Thyroid gland (tissue), 4 donors: ENCODE results near the gene EIF4H. TPM values are rescaled to one million over a fixed set of nuclear protein-coding genes. Genes with fewer than 3 reads are reported as not detected.

ENCODE experiments used
- DNase-seq, 2 donors: peaks; one replicate each; pipeline ENCODE4 v3.0.0-alpha.2; 2019
- H3K27ac ChIP-seq, 3 donors: fragments of 200-600 bp; sonication (generic); 1 replicate in 2 of 3; 2 replicates in 1 of 3; pipeline ENCODE4 v1.5.1; 2016 to 2019; ENCODE audit warnings: mild to moderate bottlenecking in 1 of 3, moderate library complexity in 1 of 3
- H3K27me3 ChIP-seq: fragments of 200-600 bp; sonication (generic); one replicate; pipeline ENCODE4 v1.5.1; 2019
- H3K36me3 ChIP-seq, 2 donors: fragments of 200-600 bp; sonication (generic); one replicate each; pipeline ENCODE4 v1.5.1; 2016 to 2019
- H3K4me1 ChIP-seq, 2 donors: fragments of 200-600 bp; sonication (generic); one replicate each; pipeline ENCODE4 v1.5.1; 2017 to 2019
- H3K4me3 ChIP-seq, 3 donors: fragments of 200-600 bp; sonication (generic); replicated peaks in 1 of 3; 1 replicate in 2 of 3; 2 replicates in 1 of 3; pipeline ENCODE4 v1.5.1; 2016; ENCODE audit warnings: mild to moderate bottlenecking in 1 of 3
- H3K9me3 ChIP-seq: fragments of 200-600 bp; sonication (generic); one replicate; pipeline ENCODE4 v1.5.1; 2017
- CTCF ChIP-seq, 6 experiments: fragments of 200-600 bp in 3 of 6; fragments of 450-650 bp in 3 of 6; sonication (generic) in 3 of 6; IDR thresholded peaks; one replicate each; pipeline ENCODE4 v1.5.1; 2016 to 2019; ENCODE audit warnings: antibody characterized with exemption in 6 of 6, mild to moderate bottlenecking in 2 of 6, inconsistent platforms in 1 of 6, moderate library complexity in 1 of 6
- POLR2A ChIP-seq, 2 donors: fragments of 450-650 bp; IDR thresholded peaks; one replicate each; pipeline ENCODE4 v1.6.1; 2017; ENCODE audit warnings: antibody characterized with exemption in 2 of 2, mild to moderate bottlenecking in 2 of 2, moderate library complexity in 1 of 2
- WGBS, 2 donors: methylation state at CpG; one replicate each; pipeline ENCODE4 v1.1.5; 2017; 5-methylcytosine and 5-hydroxymethylcytosine counted together
- intact Hi-C: fragments of 100-400 bp; cut with DNase I; formaldehyde crosslinking; loops from one replicate; pipeline ENCODE4 v1.15.1; 2023
- total RNA-seq, 4 donors: library from RNA; depleted of rRNA; stranded (reverse); fragments of >200 nt; gene quantifications; one replicate each; pipeline ENCODE4 v1.2.3, GENCODE V29; 2016

EIF4H gene
- total RNA-seq, 4 donors from 2014 or later: 267 to 323 (median 298) TPM

DNA sequence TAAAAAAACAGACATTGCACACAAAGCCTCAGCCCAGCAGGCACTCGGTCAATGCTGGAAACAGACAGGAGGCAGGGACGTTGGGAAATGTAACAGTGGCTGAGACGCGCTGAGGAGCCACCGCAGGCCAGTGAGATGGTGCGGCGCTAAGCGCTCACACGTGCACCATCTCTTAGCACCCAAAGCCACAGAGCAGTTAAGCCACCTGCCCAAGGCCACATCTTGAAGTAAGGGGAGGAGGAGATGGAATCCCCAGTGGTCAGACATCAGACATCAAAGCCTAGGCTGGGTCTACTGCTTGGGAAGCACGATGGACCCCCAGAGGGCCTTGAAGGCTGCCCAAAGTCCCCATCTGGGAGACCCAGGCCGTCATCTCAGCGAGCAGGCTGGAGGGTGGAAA, 51.2 kb downstream of the EIF4H start:
- intact Hi-C loops: no loop called here
- H3K27ac ChIP-seq: no peak overlapping the region
- H3K27me3 ChIP-seq: no peaks in the 10 kb centered on the region
- peaks cover 0 to under 1% of the 10 kb centered on the region in 2 donors for H3K36me3 ChIP-seq
- H3K9me3 ChIP-seq: no peaks in the 10 kb centered on the region
- no peak for DNase-seq
- H3K4me1 ChIP-seq: no peaks in the 10 kb centered on the region
- WGBS, 2 donors: 94 to 96% methylated on average over 12 of the region's 12 CpGs
- TF ChIP-seq POLR2A (IDR thresholded peaks at IDR 0.05): no peak
- TF ChIP-seq CTCF (IDR thresholded peaks at IDR 0.05): no peak
- no peak overlapping the region for H3K4me3 ChIP-seq

GRCh38 chr7:74226633-74227032, 52.5 kb downstream of the EIF4H start:
- no peaks in the 10 kb centered on the region for H3K27me3 ChIP-seq
- no peak for DNase-seq
- H3K4me3 ChIP-seq: no peak overlapping the region
- H3K9me3 ChIP-seq: no peaks in the 10 kb centered on the region
- 90 to 94% methylated on average over 5 of the region's 5 CpGs for WGBS, 2 donors
- H3K36me3 ChIP-seq: peaks cover 6% of the 10 kb centered on the region in 2 donors
- H3K4me1 ChIP-seq: no peaks in the 10 kb centered on the region
- H3K27ac ChIP-seq: no peak overlapping the region
- TF ChIP-seq CTCF (IDR thresholded peaks at IDR 0.05) (no peak), POLR2A (IDR thresholded peaks at IDR 0.05) (no peak)
- intact Hi-C loops: no loop called here

DNA sequence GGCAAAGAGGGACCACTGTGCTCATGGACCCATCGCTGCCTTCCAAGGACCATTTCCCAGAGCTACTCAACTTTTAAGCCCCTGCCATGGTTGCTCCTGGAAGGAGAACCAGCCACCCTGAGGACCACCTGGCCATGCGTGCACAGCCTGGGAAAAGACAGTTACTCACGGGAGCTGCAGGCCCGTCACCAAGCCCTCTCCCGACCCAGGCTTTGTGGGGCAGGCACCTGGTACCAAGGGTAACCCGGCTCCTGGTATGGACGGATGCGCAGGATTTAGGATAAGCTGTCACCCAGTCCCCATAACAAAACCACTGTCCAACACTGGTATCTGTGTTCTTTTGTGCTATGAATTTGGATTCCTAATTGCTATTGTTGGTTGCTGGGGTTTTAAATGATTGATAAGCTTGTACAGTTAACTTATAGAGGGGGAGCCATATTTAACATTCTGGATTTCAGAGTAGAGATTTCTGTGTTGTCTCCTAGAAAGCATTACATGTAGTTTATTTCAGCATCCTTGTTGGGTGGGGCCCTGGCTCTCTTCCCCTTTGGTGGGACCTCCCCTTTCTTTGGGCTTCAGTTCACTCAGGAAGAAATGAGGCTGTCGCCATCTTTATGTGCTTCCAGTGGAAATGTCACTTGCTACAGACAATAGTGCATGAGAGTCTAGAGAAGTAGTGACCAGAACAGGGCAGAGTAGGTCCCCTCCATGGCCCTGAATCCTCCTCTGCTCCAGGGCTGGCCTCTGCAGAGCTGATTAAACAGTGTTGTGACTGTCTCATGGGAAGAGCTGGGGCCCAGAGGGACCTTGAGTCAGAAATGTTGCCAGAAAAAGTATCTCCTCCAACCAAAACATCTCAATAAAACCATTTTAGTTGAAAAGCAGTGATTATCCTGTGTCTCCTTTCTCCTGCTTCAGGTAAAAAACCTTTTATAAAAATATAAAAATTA, 55.1 kb downstream of the EIF4H start:
- Histone ChIP-seq H3K27me3 (no peaks in the 10 kb centered on the region), H3K9me3 (no peaks in the 10 kb centered on the region), H3K36me3 (peaks cover 10 to 16% of the 10 kb centered on the region in 2 donors), H3K4me3 (no peak overlapping the region), H3K4me1 (no peaks in the 10 kb centered on the region), H3K27ac (no peak overlapping the region)
- no peak for DNase-seq
- TF ChIP-seq CTCF (IDR thresholded peaks at IDR 0.05) (no peak), POLR2A (IDR thresholded peaks at IDR 0.05) (no peak)
- WGBS, 2 donors: 94 to 97% methylated on average over 5 to 9 of the region's 9 CpGs
- intact Hi-C loops: no loop called here

DNA sequence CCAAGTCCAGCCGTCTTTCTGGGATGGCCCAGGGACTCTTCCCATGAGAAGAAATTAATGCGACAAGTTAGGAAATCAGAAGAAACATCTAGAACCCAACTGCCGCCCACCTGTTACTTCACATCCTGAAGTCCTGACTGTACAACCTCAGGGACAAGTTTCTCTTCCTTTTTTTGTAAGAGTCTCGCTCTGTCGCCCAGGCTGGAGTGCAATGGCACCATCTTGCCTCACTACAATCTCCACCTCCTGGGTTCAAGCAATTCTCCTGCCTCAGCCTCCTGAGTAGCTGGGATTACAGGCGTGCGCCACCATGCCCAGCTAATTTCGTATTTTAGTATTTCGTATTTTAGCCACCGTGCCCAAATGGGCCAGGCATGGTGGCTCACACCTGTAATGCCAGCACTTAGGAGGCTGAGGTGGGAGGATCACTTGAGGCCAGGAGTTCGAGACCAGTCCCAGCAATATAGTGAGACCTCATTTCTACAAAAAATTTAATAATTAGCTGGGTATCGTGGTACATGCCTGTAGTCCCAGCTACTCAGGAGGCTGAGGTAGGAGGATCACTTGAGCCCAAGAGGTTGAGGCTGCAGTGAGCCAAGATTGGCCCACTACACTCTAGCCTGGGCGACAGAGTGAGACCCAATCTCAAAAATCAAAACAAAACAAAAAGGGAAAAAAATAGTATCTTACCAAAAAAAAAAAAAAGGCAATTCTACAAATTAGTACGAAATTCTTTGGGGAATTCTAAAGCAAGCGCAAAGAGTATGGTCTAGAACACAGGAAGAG, 56.5 kb downstream of the EIF4H start:
- intact Hi-C loops: no loop called here
- no peak overlapping the region for H3K4me3 ChIP-seq
- H3K9me3 ChIP-seq: no peaks in the 10 kb centered on the region
- peaks cover 16 to 23% of the 10 kb centered on the region in 2 donors for H3K36me3 ChIP-seq
- no peak for DNase-seq
- 96 to 97% methylated on average over 15 of the region's 15 CpGs for WGBS, 2 donors
- TF ChIP-seq POLR2A (IDR thresholded peaks at IDR 0.05) (no peak), CTCF (IDR thresholded peaks at IDR 0.05) (no peak)
- no peaks in the 10 kb centered on the region for H3K27me3 ChIP-seq
- H3K27ac ChIP-seq: no peak overlapping the region
- no peaks in the 10 kb centered on the region for H3K4me1 ChIP-seq

DNA sequence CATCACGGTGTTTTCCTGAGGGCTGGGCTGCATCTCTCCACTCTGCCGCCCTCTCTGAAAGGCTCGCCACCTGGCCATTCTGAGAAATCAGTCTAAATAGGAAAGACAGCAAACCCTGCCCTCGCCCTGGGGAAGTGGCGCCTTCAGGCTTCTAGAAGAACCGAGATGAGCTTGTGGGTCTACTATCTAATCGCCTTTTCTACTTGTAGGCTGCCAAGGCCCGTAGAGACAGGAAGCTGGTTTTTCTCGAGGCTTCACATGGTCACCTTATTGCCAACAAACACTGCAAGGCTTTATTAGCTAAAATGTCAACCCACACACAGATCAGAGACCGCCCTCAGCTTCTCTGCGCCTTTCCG, 57.1 kb downstream of the EIF4H start:
- H3K27ac ChIP-seq: no peak overlapping the region
- 94% methylated on average over 12 of the region's 12 CpGs for WGBS, 2 donors
- no peak for DNase-seq
- no peak for TF ChIP-seq POLR2A (IDR thresholded peaks at IDR 0.05)
- H3K9me3 ChIP-seq: no peaks in the 10 kb centered on the region
- intact Hi-C loops: no loop called here
- peaks cover 17 to 23% of the 10 kb centered on the region in 2 donors for H3K36me3 ChIP-seq
- no peaks in the 10 kb centered on the region for H3K4me1 ChIP-seq
- H3K27me3 ChIP-seq: no peaks in the 10 kb centered on the region
- H3K4me3 ChIP-seq: no peak overlapping the region
